Measurements from ENCODE around the gene ERGIC2.
"Not testable (repeated sequence)": the region's sequence is repeated elsewhere in the genome, so short reads cannot be mapped to it uniquely, and the experiment has no call there.

GRCh38 chr12:29385194-29385593, 4.2 kb upstream of the ERGIC2 start:
- TF ChIP-seq CTCF, POLR2A (IDR thresholded peaks at IDR 0.05): not testable (repeated sequence)
